HUDEP-2 (cell line): ENCODE results near the gene RPUSD2.
A peak's percentile ranks its signal among the peaks of the same experiment; 100 is the strongest.

Source experiments
- DNase-seq, 76 experiments: peaks; one replicate each; lab custom pipeline; 2025; ENCODE audit not compliant: unreplicated experiment in 76 of 76; lab: John Stamatoyannopoulos, UW

Gene RPUSD2

DNA sequence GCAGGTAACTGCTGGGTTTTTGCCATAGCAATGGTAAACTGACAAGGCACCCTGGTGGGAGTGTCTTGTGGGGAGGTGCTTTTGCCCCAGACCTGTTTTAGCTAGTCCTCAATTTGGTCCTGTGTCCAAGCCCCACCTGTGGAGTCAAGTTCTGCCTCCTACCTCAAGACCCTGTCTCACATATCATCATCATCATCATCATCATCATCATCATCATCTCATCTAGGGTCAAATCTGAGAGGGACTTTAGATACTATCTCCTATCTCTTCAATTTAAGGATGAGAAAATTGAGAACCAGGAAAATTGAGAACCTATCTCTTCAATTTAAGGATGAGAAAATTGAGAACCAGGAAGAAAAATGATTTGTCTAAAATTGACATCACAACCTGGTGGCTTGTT, 34.8 kb downstream of the RPUSD2 start:
- no peak for DNase-seq

DNA sequence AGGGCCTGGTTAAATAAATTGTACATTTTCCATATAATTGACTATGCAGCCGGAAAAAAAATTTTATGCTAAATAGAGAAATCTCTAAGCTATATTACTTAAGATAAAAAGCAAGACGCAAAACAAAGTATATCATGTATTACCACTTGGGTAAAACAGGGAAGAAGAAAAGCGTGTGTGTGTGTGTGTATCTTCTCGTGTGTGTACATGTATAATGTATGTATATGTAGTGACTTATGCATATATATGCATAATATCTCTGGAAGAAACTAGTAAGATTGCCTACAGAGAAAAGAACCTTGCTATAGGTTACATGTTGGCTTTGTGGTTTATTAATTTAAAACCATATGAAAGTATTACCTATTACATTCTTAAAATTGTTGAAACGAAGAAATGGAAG, 44.0 kb downstream of the RPUSD2 start:
- DNase-seq = no peak

GRCh38 chr15:40618023-40618422, 48.9 kb downstream of the RPUSD2 start:
- no peak for DNase-seq

GRCh38 chr15:40618906-40619305, 49.8 kb downstream of the RPUSD2 start:
- DNase-seq = no peak

- peak in 10 of 76 experiments; percentile 2 to 31 (median 20) for DNase-seq
Measured at GRCh38 chr15:40623361-40623760, 54.3 kb downstream of the RPUSD2 start.
